ENCODE data around the gene NTM.

DNA sequence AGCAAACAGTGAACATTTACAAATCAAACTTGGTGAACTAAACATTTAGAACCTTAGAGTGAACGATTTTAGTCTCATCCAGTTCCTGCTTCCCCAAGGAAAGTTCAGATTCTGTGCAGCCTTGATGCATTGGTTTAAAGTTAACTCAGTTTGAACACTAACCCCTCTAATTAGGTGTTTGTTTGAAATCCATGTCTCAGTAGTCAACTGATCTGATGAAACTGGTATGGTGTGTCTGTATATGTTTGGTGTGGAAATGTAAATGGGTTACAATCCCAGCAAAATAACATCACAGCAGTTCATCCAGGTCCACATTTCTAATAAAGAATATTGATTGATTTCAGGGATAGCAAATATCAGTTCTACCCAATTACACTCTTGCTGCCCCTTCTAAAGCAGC lies 532.0 kb downstream of the NTM start:
- TF ChIP-seq CTCF (optimal IDR thresholded peaks at IDR 0.05 in 1 of 3, IDR thresholded peaks at IDR 0.05 in 1 of 3, conservative IDR thresholded peaks at IDR 0.05 in 1 of 3; ENCODE audit: extremely low read depth in 1 of 3, insufficient read depth in 2 of 3, low read length in 3 of 3) (no peak), EZH2 (IDR thresholded peaks at IDR 0.05; ENCODE audit: low read length) (no peak)
